ENCODE results near the gene DENND6B.

The DENND6B gene

DNA sequence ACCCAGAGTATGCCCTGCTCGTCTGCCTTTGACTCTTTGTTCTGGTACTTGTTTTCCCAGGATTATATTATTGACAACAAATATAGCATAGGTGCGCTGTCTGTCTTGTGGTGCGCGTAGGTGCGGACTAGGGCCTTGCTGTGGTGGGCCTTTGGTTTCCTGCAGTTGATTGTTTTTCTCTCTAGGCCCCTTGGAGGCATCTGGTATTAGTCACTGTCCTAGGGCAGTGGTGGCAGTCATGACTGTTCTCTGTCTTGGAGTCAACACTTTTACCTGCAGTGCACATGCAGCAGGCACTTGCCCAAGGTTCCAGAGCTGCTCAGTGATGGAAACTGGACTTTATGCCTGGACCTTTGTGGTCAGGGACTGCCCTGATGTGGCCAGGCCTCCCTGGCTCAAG lies 34.9 kb upstream of the DENND6B start:
- DNase-seq (ENCODE audit: low read depth in 2 of 2): no peak
- TF ChIP-seq, protein P1, sequence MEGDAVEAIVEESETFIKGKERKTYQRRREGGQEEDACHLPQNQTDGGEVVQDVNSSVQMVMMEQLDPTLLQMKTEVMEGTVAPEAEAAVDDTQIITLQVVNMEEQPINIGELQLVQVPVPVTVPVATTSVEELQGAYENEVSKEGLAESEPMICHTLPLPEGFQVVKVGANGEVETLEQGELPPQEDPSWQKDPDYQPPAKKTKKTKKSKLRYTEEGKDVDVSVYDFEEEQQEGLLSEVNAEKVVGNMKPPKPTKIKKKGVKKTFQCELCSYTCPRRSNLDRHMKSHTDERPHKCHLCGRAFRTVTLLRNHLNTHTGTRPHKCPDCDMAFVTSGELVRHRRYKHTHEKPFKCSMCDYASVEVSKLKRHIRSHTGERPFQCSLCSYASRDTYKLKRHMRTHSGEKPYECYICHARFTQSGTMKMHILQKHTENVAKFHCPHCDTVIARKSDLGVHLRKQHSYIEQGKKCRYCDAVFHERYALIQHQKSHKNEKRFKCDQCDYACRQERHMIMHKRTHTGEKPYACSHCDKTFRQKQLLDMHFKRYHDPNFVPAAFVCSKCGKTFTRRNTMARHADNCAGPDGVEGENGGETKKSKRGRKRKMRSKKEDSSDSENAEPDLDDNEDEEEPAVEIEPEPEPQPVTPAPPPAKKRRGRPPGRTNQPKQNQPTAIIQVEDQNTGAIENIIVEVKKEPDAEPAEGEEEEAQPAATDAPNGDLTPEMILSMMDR (IDR thresholded peaks at IDR 0.05; ENCODE audit: low read depth, low read length): no peak

DNA sequence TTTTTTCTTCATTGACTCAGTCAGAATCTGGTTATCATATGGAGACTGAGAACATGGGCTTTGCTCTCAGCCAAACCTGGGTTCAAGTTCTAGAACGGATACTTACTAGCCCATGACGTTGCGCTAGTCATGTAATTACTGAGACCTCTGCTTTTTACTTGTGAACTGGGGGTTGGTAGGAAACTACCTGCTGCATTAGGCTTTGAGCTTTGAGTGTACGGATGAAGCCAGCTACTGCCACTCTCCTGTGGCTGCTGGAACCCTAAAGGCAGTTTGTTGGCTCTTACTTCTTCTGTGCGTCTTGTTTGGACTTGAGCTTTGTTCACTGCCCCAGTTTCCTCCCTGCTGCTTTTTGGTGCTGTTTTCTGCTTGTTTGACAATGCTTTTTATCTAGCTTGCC lies 34.4 kb upstream of the DENND6B start:
- no peak for DNase-seq (ENCODE audit: low read depth in 2 of 2)
- H3K4me3 ChIP-seq (replicated peaks in 1 of 2; ENCODE audit: low read depth in 2 of 2, low read length in 2 of 2): no peak overlapping the region
- TF ChIP-seq, protein P1 (IDR thresholded peaks at IDR 0.05; ENCODE audit: low read depth, low read length): no peak

More for the DNA sequence above, 34.9 kb upstream of the DENND6B start:
- H3K4me3 ChIP-seq (replicated peaks in 1 of 2; ENCODE audit: low read depth in 2 of 2, low read length in 2 of 2): no peak overlapping the region

DNA sequence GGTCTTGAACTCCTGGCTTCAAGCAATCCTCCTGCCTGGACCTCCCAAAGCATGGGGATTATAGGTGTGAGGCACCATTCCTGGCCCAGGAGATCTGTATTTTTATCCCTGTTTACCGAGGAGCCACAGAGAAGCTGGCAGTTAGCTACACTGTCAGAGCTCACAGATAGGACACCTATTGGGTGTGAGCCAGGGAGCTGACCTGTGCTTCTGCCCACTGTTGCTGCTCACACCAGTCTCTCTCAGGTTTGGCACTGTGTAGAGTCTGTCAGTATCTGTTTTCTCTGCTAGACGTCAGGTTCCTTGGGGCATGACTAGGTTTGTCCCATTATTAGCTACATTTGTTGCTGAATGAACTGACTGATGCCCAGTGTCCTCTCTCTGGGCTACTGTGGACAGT lies 33.8 kb upstream of the DENND6B start:
- DNase-seq (ENCODE audit: low read depth in 2 of 2): no peak
- H3K4me3 ChIP-seq (replicated peaks in 1 of 2; ENCODE audit: low read depth in 2 of 2, low read length in 2 of 2): no peak overlapping the region
- TF ChIP-seq, protein P1 (IDR thresholded peaks at IDR 0.05; ENCODE audit: low read depth, low read length): no peak

DNA sequence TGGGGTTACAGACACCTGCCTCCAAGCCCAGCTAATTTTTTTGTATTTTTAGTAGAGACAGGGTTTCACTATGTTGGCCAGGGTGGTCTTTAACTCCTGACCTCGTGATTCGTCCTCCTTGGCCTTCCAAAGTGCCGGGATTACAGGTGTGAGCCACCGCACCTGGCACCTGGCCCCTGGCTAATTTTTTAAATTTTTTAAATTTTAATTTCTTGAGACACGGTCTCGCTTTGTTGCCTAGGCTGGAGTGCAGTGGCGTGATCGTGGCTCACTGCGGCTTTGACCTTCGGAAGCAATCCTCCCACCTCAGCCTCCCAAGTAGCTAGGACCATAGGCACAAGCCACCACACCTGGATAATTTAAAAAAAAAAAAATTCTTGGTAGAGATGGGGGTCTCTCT lies 30.9 kb upstream of the DENND6B start:
- DNase-seq (ENCODE audit: low read depth in 2 of 2): no peak
- TF ChIP-seq, protein P1 (IDR thresholded peaks at IDR 0.05; ENCODE audit: low read depth, low read length): no peak

DNA sequence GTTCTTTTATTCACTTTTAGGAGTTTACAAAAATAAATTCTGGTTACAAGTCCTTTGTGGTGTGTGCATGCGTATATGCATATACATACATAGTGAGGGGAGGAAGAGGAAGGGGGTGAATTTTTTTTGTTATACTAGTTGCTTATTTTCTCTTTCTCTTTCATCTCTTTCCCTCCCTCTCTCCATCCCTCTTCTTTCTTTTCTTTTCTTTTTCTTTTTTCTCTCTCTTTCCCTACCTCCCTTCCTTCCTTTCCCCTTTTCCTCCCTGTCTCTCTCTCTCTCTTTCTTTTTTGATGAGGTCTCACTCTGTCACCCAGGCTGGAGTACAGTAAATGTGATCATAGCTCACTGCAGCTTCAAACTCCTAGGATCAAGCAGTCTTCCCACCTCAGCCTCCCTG lies 30.4 kb upstream of the DENND6B start:
- TF ChIP-seq, protein P1 (IDR thresholded peaks at IDR 0.05; ENCODE audit: low read depth, low read length): no peak
- DNase-seq (ENCODE audit: low read depth in 2 of 2): no peak

More for the DNA sequence above, 30.9 kb upstream of the DENND6B start:
- H3K4me3 ChIP-seq (replicated peaks in 1 of 2; ENCODE audit: low read depth in 2 of 2, low read length in 2 of 2): no peak overlapping the region

DNA sequence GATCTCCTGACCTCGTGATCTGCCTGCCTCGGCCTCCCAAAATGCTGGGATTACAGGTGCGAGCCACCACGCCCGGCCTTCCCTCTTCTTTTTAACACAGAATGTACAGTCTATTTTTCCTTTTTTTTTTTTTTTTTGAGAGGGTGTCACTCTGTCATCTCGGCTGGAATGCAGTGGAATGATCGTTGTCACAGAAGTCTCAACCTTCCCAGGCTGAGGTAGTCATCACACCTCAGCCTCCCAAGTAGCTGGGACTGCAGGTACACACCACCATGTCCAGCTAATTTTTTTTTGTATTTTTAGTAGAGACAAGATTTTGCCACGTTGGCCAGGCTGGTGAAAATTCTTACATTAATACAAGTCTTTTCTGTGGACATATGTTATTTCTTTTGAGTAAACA lies 29.4 kb upstream of the DENND6B start:
- TF ChIP-seq, protein P1 (IDR thresholded peaks at IDR 0.05; ENCODE audit: low read depth, low read length): no peak
- DNase-seq (ENCODE audit: low read depth in 2 of 2): no peak
- no peak overlapping the region for H3K4me3 ChIP-seq (replicated peaks in 1 of 2; ENCODE audit: low read depth in 2 of 2, low read length in 2 of 2)

More for the DNA sequence above, 30.4 kb upstream of the DENND6B start:
- no peak overlapping the region for H3K4me3 ChIP-seq (replicated peaks in 1 of 2; ENCODE audit: low read depth in 2 of 2, low read length in 2 of 2)

DNA sequence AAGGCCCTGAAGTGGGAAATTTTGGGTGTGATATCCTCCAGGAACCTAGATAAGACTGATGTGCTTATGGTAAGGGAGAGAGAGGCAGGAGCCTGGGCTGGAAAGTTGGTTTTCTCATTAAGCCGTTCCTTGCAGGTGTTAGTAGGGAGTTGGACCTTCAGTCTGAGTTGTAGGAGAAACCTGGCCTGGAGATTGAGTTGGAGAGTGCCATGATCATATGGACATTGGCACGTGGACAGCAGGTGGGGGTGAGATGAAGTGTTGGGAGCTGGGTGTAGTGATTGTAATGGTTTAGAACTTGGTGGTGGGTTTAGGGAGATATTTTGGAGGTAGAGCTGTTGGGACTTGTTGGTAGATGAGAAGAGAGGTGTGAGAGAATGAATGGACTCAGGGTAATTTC lies 21.2 kb upstream of the DENND6B start:
- TF ChIP-seq, protein P1 (IDR thresholded peaks at IDR 0.05; ENCODE audit: low read depth, low read length): no peak
- H3K4me3 ChIP-seq (replicated peaks in 1 of 2; ENCODE audit: low read depth in 2 of 2, low read length in 2 of 2): no peak overlapping the region
- DNase-seq (ENCODE audit: low read depth in 2 of 2): no peak

Measured in cardiac fibroblast (primary cell).